ENCODE results near the gene SBF2. TPM values are rescaled to one million over a fixed set of nuclear protein-coding genes. Genes with fewer than 3 reads are reported as not detected.
"Not testable (repeated sequence)": the region's sequence is repeated elsewhere in the genome, so short reads cannot be mapped to it uniquely, and the experiment has no call there.

The SBF2 gene
- total RNA-seq, 1 donor from 2014 or later, result 5.3 TPM

DNA sequence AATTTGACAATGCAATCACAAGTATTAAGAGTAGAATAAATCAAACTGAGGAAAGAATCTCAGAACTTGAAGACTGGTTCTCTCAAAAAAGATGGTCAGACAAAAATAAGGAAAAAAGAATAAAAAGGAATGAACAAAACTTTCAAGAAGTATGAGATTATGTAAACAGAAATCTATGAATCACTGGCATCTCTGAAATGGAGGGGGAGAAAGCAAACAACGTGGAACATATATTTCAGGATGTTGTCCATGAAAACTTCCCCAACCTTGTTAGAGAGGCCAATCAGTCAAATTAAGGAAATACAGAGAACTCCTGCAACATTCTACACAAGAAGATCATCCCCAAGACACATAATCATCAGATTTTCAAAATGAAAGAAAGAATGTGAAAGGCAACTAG is 235.7 kb downstream of the SBF2 start:
- Mint-ChIP-seq H3K27me3 (ENCODE audit: insufficient read depth) (no peaks in the 10 kb centered on the region), H3K4me3 (no peak overlapping the region), H3K4me1 (ENCODE audit: low read depth) (no peaks in the 10 kb centered on the region), H3K9me3 (peaks cover 39% of the 10 kb centered on the region), H3K27ac (no peak overlapping the region), H3K36me3 (ENCODE audit: low read depth) (no peaks in the 10 kb centered on the region)
- DNase-seq (ENCODE audit: low spot score), result no peak
- intact Hi-C loops (cut with micrococcal nuclease), result no loop called here

DNA sequence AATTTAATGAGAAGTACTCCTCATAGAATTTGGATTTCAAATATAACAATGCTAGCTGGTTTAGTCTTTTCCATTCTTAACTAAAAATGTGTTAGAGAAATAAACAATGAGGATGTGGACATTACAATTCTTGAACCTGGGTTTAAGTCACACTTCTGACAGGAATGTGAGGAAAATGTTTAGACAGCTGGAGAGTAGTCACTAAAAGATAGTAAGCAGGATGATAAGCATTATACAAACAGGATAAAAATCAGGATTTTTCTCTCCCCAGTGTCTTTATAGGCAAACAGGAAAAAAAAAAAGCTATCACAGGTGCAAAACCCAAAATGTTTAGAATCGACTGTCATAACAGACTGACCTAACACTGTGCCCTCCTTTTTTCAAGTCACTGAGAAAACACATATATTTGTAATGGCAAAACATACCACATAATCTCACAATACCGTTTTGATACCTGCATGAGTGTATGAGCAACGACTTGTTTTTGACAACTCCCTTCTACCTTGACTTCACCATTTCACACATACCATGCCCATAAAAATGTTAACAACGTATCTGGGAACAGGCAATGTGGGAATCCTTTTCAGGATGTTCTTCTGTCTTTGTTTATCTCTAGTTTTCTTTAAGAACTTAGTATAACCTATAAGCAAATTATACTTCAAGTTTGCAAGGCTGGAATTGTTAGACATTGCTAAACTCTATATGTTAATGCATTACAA is 242.0 kb downstream of the SBF2 start:
- intact Hi-C loops (cut with micrococcal nuclease), result no loop called here
- no peaks in the 10 kb centered on the region for H3K27me3 Mint-ChIP-seq (ENCODE audit: insufficient read depth)
- no peak for DNase-seq (ENCODE audit: low spot score)
- H3K4me1 Mint-ChIP-seq (ENCODE audit: low read depth), result no peaks in the 10 kb centered on the region
- no peak overlapping the region for H3K27ac Mint-ChIP-seq
- no peaks in the 10 kb centered on the region for H3K36me3 Mint-ChIP-seq (ENCODE audit: low read depth)
- peaks cover 3% of the 10 kb centered on the region for H3K9me3 Mint-ChIP-seq
- no peak overlapping the region for H3K4me3 Mint-ChIP-seq

DNA sequence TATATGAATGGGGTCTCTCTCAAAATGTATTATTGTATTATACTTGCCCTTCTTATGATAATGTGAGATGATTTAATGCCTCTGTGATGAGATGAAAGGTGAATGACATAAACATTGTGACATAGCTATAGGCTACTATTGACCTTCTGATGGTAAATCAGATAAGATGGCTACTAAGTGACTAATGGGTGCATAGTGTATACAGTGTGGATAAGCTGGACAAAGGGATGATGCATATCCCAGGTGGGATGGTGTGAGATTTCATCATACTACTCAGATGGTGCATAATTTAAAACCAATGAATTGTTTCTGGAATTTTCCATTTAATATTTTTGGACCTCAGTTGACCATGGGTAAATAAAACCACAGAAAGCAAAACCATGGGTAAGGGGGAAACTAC is 243.5 kb downstream of the SBF2 start:
- Mint-ChIP-seq H3K9me3 (no peaks in the 10 kb centered on the region), H3K4me1 (ENCODE audit: low read depth) (no peaks in the 10 kb centered on the region), H3K27ac (no peak overlapping the region), H3K4me3 (no peak overlapping the region), H3K27me3 (ENCODE audit: insufficient read depth) (no peaks in the 10 kb centered on the region), H3K36me3 (ENCODE audit: low read depth) (no peaks in the 10 kb centered on the region)
- intact Hi-C loops (cut with micrococcal nuclease), result no loop called here
- DNase-seq (ENCODE audit: low spot score), result no peak

DNA sequence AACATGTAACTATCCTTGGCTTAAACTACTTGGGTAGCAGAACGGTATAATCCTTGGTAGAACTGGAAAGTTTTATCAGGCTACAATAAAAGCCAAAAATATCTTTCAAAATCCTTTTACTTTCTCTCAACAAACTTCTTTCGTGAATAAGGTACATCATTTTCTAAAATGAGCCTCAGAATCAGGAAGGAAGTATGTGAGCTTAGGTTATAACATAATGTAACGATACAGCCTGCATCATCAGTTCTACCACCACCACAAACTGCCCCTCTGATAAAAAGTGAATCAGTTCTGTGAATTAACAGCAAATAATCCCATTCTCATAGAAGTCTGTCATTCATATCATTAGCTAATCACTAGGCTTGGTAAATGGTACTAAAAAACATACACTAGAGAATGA is 244.3 kb downstream of the SBF2 start:
- H3K4me3 Mint-ChIP-seq, result no peak overlapping the region
- intact Hi-C loops (cut with micrococcal nuclease), result no loop called here
- H3K9me3 Mint-ChIP-seq, result peaks cover 1% of the 10 kb centered on the region
- H3K27me3 Mint-ChIP-seq (ENCODE audit: insufficient read depth), result no peaks in the 10 kb centered on the region
- no peak overlapping the region for H3K27ac Mint-ChIP-seq
- no peaks in the 10 kb centered on the region for H3K4me1 Mint-ChIP-seq (ENCODE audit: low read depth)
- no peaks in the 10 kb centered on the region for H3K36me3 Mint-ChIP-seq (ENCODE audit: low read depth)
- DNase-seq (ENCODE audit: low spot score), result no peak

DNA sequence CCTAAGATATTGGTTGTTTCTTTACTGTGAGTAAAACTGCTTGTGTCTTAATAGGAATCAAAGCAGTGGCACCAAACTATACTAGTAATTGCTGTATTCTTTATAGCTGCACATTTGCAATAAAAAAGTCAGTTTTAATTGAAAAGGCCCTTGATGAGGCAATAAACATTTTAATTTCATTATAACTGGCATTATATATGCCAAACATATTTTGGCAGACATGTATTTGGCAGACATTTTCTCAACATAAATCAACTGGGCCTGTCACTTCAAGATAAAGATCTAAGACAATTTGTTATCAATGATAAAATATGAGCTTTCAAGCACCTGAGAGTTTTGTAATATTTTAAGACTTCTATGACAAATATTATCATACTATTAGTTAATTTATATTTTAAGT is 245.7 kb downstream of the SBF2 start:
- no peak for DNase-seq (ENCODE audit: low spot score)
- Mint-ChIP-seq H3K27ac (no peak overlapping the region), H3K4me1 (ENCODE audit: low read depth) (no peaks in the 10 kb centered on the region), H3K9me3 (peaks cover 14% of the 10 kb centered on the region), H3K4me3 (no peak overlapping the region), H3K27me3 (ENCODE audit: insufficient read depth) (no peaks in the 10 kb centered on the region), H3K36me3 (ENCODE audit: low read depth) (no peaks in the 10 kb centered on the region)
- intact Hi-C loops (cut with micrococcal nuclease), result no loop called here

DNA sequence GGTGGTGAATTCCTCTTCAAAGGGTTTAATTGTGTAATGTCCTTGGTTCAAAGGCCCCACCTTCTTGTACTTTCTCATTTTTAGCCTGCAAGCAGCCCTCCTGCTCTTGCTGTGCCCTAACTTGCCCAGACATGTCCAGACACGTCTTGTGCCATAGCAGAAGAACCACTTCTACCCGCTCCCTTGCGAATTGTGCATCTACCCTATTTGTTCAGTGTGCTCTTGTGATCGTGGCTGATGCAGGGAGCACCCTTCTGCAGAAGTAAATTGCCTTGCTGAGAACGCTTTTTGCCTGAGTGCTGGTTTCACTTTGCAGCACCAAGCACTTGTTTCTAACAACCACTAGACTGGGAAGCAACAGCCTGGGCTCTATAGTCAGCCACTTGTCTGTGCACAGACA is 249.4 kb downstream of the SBF2 start:
- no peak overlapping the region for H3K27ac Mint-ChIP-seq
- H3K4me3 Mint-ChIP-seq, result no peak overlapping the region
- no peaks in the 10 kb centered on the region for H3K4me1 Mint-ChIP-seq (ENCODE audit: low read depth)
- intact Hi-C loops (cut with micrococcal nuclease), result no loop called here
- H3K36me3 Mint-ChIP-seq (ENCODE audit: low read depth), result no peaks in the 10 kb centered on the region
- no peaks in the 10 kb centered on the region for H3K27me3 Mint-ChIP-seq (ENCODE audit: insufficient read depth)
- no peak for DNase-seq (ENCODE audit: low spot score)
- peaks cover 19% of the 10 kb centered on the region for H3K9me3 Mint-ChIP-seq

DNA sequence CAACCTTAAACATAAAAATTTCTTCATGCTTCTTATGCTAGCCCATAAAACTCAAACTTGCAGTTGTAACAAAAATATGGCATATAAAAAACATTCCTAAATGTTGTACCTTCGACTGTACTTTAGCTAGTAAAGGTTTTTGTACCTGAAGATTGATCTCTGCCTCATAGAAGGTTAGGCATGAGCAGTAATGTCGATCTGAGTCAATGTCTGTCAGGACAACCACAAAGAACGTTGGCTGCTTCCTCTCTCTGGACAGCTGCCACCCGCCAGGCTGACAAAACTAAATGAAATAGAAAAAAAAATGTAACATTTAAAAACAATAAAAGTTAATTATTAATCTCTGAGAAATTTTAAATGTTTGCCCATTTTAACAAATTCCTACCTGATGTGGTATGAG is 251.3 kb downstream of the SBF2 start:
- no peak overlapping the region for H3K27ac Mint-ChIP-seq
- no peaks in the 10 kb centered on the region for H3K36me3 Mint-ChIP-seq (ENCODE audit: low read depth)
- H3K4me3 Mint-ChIP-seq, result no peak overlapping the region
- H3K9me3 Mint-ChIP-seq, result peaks cover 19% of the 10 kb centered on the region
- DNase-seq (ENCODE audit: low spot score), result no peak
- intact Hi-C loops (cut with micrococcal nuclease), result no loop called here
- H3K4me1 Mint-ChIP-seq (ENCODE audit: low read depth), result no peaks in the 10 kb centered on the region
- peaks cover 3% of the 10 kb centered on the region for H3K27me3 Mint-ChIP-seq (ENCODE audit: insufficient read depth)

DNA sequence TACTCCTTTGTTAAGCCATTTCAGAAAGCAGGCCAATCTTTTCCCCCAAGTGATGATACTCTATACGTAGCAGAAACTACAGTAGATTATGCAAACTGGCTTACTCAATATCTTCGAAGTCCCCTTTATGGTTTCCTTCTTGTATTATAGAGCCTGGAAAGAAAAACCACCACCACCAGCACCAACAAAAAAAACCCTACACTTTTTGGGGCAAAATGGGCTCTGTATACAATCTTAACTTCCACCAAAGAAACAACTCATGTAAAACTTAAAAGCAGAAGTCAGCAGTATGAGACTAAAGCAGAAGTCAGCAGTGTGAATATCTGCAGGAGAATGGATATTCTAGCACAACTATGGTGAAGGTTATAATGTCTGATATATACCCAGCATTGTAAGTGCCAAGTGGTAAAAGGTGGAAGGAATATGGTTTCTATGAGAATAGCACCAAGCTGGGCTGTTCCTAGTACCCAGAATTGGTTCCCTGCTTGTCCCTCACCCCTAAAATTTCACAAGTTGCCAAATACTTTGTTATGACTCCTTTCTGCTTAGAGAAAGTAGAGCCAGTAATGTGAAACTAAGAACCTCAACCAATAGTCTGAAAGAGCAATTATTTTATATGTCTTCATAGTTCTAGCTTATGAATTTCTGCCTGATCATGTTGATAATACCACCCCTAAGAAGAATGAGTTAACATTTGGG is 252.1 kb downstream of the SBF2 start:
- H3K9me3 Mint-ChIP-seq, result peaks cover 19% of the 10 kb centered on the region
- intact Hi-C loops (cut with micrococcal nuclease), result no loop called here
- no peaks in the 10 kb centered on the region for H3K4me1 Mint-ChIP-seq (ENCODE audit: low read depth)
- peaks cover 3% of the 10 kb centered on the region for H3K27me3 Mint-ChIP-seq (ENCODE audit: insufficient read depth)
- no peak overlapping the region for H3K27ac Mint-ChIP-seq
- DNase-seq (ENCODE audit: low spot score), result no peak
- H3K4me3 Mint-ChIP-seq, result no peak overlapping the region
- H3K36me3 Mint-ChIP-seq (ENCODE audit: low read depth), result no peaks in the 10 kb centered on the region

DNA sequence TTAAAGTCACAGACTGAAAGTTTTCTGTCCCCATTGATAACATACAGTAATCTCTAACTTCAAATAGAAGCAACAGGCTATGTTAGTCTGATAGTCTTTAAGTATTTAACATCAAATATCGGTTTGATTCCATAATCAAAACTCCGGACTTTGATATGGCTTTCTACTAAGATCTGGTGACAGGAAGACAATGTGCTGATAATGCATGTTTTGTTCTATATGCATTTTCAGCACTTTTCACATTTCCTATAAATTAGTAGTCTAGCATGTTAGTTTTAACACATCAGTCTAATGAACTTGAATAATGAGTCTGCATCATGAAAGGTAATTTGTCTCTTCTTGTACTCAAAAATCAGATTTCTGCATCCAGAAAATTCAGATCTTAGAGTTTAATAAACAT is 252.7 kb downstream of the SBF2 start:
- Mint-ChIP-seq H3K27ac (no peak overlapping the region), H3K36me3 (ENCODE audit: low read depth) (no peaks in the 10 kb centered on the region), H3K4me1 (ENCODE audit: low read depth) (no peaks in the 10 kb centered on the region), H3K4me3 (no peak overlapping the region), H3K27me3 (ENCODE audit: insufficient read depth) (peaks cover 3% of the 10 kb centered on the region), H3K9me3 (peaks cover 19% of the 10 kb centered on the region)
- no peak for DNase-seq (ENCODE audit: low spot score)
- intact Hi-C loops (cut with micrococcal nuclease), result no loop called here

DNA sequence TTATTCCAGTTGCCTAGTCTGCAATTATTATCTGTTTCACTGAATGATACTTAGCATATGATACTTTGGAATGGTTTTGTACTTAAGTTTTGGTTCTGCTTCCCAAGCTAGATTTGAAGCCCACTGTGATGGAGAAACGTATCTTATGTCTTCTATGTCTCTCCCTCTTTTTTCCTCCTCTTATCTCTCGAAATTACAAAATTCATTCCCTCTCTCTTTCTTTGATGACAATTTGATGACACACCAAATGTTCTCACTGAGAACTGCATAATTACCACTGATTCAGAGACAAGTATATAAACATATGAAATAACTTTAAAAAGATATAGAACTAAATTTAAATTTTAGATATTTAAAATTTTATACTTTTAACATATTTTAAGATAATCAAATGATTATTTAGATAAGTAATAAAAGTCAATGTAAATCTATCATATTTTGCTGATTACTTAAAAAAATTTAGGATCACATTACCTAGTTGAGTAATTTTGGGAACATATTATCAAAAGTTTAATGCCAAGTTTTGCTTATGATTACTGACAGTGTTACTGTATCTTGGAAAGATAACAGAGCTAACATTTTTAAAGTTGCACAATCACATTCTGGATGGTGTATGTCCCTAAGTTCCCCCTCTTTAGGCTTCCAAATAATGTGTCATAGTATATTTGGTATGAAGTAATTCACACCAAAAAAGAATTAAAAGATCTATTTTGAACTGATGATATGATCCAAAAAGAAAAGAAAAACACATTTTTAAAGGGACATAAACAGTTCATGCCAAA is 255.3 kb downstream of the SBF2 start:
- Mint-ChIP-seq H3K4me1 (ENCODE audit: low read depth) (no peaks in the 10 kb centered on the region), H3K27ac (no peak overlapping the region), H3K36me3 (ENCODE audit: low read depth) (no peaks in the 10 kb centered on the region), H3K9me3 (peaks cover 12% of the 10 kb centered on the region), H3K4me3 (no peak overlapping the region), H3K27me3 (ENCODE audit: insufficient read depth) (peaks cover 3% of the 10 kb centered on the region)
- intact Hi-C loops (cut with micrococcal nuclease), result no loop called here
- DNase-seq (ENCODE audit: low spot score), result no peak

DNA sequence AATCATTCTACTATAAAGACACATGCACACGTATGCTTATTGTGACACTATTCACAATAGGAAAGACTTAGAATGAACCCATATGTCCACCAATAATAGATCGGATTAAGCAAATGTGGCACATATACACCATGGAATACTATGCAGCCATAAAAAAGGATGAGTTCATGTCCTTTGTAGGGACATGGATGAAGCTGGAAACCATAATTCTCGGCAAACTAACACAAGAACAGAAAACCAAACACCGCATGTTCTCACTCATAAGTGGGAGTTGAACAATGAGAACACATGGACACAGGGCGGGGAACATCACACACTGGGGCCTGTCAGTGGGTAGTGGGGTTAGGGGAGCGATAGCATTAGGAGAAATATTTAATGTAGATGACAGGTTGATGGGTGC is 258.1 kb downstream of the SBF2 start:
- H3K27me3 Mint-ChIP-seq (ENCODE audit: insufficient read depth); DNase-seq (ENCODE audit: low spot score); H3K36me3 Mint-ChIP-seq (ENCODE audit: low read depth); H3K4me1 Mint-ChIP-seq (ENCODE audit: low read depth); H3K9me3 Mint-ChIP-seq; intact Hi-C loops (cut with micrococcal nuclease); H3K27ac Mint-ChIP-seq; H3K4me3 Mint-ChIP-seq: not testable (repeated sequence)

DNA sequence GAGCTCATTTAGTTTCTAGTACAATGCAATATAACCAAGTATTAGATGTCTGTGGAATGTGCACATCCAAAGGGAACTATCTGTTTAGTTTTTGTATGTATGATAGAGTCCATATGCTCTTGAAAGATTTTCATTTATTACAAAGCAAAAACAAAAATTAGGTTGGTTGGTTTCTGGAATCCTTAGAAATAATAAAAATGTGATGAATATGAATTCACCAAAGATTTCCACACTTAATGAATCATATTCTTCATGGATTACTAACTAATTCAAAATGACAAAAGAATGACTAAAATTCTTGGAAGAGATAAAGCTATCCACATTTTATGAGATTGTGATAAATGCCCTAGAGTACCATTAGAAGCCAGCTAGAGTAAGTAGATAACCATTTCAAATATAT is 261.1 kb downstream of the SBF2 start:
- Mint-ChIP-seq H3K27ac (no peak overlapping the region), H3K4me1 (ENCODE audit: low read depth) (no peaks in the 10 kb centered on the region), H3K4me3 (no peak overlapping the region), H3K36me3 (ENCODE audit: low read depth) (no peaks in the 10 kb centered on the region), H3K9me3 (peaks cover 5% of the 10 kb centered on the region), H3K27me3 (ENCODE audit: insufficient read depth) (peaks cover 4% of the 10 kb centered on the region)
- no peak for DNase-seq (ENCODE audit: low spot score)
- intact Hi-C loops (cut with micrococcal nuclease), result no loop called here

DNA sequence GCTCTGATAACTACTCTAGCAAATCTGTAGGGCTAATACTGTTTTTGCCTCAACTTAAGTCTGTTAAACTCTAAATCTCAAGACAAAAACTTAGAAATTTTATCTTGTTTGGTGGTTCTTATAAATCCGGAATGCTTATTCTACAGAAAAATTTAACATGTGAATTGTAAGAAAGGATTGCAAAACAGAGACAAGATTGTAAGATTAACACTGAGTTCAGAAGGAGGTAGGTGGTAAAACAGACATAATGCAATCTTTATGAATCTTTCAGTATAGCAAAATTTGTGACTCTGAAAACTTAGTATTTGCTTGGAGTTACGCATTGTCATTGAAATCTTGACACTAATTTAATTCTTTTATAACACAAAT is 263.9 kb downstream of the SBF2 start:
- intact Hi-C loops (cut with micrococcal nuclease), result no loop called here
- Mint-ChIP-seq H3K27me3 (ENCODE audit: insufficient read depth) (peaks cover 4% of the 10 kb centered on the region), H3K36me3 (ENCODE audit: low read depth) (no peaks in the 10 kb centered on the region), H3K4me1 (ENCODE audit: low read depth) (no peaks in the 10 kb centered on the region), H3K9me3 (no peaks in the 10 kb centered on the region), H3K4me3 (no peak overlapping the region), H3K27ac (no peak overlapping the region)
- no peak for DNase-seq (ENCODE audit: low spot score)
